ENCODE results near the gene EYS.

- TF ChIP-seq POLR2A (IDR thresholded peaks at IDR 0.05) (no peak), CTCF (IDR thresholded peaks at IDR 0.05) (no peak), EP300 (IDR thresholded peaks at IDR 0.05) (no peak), POLR2AphosphoS5 (IDR thresholded peaks at IDR 0.05) (no peak)
Measured at GRCh38 chr6:63721181-63721580, 1985.8 kb downstream of the EYS start.

Data from stomach (tissue), 4 donors.